CMK (cell line): Measurements from ENCODE around the gene PREB.
A peak's percentile ranks its signal among the peaks of the same experiment; 100 is the strongest.

Experiments used
- DNase-seq: peaks from one replicate; pipeline ENCODE4 v3.0.0-alpha.2; 2010; ENCODE audit warnings: low read depth

The PREB gene

GRCh38 chr2:27094353-27094984, 40.0 kb downstream of the PREB start:
- no peak for DNase-seq

GRCh38 chr2:27093430-27094352, 40.7 kb downstream of the PREB start:
- DNase-seq, result no peak

- peak; percentile 48 for DNase-seq
Observed at GRCh38 chr2:27092696-27093429, 41.6 kb downstream of the PREB start.

DNA sequence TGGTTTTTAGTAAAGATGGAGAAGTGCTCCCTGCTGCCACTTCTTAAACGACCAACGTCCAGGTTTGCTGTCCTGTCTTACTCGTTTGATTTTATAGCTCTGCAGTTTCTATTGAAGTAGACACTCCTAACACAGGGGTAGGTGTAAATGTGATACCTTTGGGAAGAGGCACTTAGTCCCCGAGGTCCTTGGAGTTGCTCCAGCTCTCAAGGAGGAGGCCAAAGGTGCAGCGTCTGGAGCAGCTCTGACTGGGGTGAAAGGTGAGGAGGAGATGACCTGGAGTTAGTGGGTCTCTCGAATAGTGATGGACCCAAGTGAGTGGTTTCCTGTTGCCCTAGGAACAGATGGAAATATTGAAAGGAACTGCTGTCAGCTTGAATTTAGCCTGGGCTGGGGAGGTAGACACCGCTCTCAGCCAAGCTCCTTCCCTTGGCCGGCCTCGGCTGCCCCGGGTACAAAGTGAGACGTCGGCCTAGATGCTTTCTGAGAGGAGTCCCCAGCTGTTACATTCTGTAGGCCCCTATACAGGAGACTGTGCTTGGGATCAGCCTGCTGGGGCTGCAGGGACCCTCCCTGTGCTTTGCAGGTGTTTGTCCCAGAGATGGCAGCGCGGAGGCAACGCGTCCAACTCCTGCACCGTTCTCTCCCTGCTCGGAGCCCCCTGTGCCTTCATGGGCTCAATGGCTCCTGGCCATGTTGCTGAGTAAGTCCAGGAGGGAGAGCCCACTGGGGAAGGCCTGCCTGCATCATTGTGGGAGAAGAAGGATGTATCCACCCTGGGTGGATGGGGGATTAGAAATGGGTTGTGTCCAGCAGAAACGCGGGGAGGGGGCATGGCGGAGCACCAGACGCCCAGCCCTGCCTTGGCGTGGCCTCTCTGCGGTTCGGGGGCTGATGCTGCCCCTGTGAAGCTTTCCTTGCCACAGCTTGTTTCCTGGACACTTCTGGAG, 42.4 kb downstream of the PREB start:
- no peak for DNase-seq

GRCh38 chr2:27089111-27089954, 45.1 kb downstream of the PREB start:
- no peak for DNase-seq

GRCh38 chr2:27088634-27089033, 45.8 kb downstream of the PREB start:
- DNase-seq, result no peak

DNA sequence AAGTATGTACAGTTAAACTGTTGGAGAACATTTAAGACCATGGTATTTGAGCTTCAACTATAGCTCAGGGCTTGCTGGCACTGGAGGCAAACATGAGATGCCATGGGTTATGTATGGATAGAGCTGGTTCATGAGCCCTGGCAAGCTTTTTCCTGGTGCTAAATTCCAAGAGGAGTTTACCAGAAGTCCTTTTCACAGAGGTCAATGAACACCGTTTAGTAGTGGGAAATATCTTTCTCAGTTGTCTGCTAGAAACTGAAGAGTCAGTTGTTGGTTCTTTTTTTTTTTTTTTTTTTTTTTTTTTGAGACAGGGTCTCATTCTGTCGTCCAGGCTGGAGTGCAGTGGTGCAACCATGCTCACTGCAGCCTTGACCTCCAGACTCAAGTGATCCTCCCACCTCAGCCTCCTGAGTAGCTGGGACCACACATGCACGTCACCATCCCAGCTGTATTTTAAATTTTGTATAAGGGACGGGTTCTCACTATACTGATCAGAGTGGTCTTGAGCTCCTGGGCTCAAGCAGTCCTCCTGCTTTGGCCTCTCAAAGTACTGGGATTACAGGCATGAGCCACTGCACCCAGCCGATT, 46.5 kb downstream of the PREB start:
- DNase-seq, result no peak

DNA sequence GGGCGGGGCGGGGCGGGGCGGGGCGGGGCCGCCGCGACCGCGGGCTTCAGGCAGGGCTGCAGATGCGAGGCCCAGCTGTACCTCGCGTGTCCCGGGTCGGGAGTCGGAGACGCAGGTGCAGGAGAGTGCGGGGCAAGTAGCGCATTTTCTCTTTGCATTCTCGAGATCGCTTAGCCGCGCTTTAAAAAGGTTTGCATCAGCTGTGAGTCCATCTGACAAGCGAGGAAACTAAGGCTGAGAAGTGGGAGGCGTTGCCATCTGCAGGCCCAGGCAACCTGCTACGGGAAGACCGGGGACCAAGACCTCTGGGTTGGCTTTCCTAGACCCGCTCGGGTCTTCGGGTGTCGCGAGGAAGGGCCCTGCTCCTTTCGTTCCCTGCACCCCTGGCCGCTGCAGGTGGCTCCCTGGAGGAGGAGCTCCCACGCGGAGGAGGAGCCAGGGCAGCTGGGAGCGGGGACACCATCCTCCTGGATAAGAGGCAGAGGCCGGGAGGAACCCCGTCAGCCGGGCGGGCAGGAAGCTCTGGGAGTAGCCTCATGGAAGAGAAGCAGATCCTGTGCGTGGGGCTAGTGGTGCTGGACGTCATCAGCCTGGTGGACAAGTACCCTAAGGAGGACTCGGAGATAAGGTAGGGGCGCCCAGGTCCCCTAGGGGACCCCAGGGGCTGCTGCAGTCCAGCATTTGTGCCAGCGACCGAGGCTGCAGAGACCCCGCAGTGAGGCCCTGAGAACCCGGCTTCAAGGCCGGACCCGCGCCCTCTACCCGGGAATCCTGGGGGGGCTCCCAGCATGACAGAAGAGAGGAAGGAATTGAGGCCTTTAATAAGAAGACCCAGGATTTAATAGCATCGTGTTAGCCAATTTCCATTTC, 47.5 kb downstream of the PREB start, which contains the start of gene KHK:
KHK (plus strand) TSS at position 49 of the 870 bp plus-strand sequence; CDS start at position 537, 488 bp downstream.
- no peak for DNase-seq

- DNase-seq, result peak; percentile 89
Observed at GRCh38 chr2:27086090-27086723, 48.2 kb downstream of the PREB start.

DNA sequence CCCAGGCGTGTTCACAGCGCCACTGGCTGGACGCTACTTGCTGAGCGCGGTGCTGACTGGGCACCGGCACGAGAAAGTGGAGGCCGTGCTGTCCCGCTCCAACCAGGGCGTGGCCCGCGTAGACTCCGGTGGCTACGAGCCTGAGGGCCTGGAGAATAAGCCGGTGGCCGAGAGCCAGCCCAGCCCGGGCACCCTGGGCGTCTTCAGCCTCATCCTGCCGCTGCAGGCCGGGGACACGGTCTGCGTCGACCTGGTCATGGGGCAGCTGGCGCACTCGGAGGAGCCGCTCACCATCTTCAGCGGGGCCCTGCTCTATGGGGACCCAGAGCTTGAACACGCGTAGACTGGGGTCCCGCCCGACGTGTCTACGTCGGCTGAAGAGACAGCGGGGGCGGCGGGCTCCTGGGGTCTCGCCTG, 48.8 kb downstream of the PREB start:
- peak; percentile 56 for DNase-seq

GRCh38 chr2:27085062-27085672, 49.3 kb downstream of the PREB start:
- DNase-seq, result no peak

DNA sequence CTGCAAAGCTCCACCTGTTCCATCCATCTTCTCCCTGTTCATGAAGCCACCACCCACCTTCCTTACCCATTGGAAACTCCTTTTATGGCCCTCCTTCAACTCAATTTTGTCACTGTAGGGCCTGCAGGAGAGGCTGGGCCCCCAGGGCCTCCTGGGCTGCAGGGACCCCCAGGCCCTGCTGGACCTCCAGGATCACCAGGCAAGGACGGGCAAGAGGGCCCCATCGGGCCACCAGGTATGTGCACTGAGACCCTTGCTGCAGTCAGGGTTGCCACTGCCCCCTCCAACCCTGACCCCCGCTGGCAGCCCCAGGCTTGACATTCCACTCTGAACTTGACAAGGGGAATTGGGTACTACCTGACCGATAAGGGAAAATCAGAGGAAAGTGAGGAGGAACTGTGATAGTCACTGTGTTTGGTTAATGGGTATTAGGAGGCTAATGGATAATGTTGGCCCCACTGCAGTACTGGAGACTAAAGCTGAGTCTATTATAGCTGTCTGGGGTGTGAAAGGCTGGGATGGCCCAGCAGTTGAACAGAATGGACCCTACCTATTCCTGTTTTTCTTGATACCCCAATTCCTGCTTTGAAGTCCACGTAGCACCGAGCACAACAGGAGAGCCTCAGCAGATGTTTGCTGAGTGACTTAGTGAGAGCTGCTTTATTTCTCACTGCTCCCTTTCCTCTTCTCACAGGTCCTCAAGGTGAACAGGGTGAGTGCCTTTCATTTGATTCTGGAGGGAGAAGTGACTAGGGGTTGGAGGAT, 50.0 kb downstream of the PREB start:
- DNase-seq, result no peak

DNA sequence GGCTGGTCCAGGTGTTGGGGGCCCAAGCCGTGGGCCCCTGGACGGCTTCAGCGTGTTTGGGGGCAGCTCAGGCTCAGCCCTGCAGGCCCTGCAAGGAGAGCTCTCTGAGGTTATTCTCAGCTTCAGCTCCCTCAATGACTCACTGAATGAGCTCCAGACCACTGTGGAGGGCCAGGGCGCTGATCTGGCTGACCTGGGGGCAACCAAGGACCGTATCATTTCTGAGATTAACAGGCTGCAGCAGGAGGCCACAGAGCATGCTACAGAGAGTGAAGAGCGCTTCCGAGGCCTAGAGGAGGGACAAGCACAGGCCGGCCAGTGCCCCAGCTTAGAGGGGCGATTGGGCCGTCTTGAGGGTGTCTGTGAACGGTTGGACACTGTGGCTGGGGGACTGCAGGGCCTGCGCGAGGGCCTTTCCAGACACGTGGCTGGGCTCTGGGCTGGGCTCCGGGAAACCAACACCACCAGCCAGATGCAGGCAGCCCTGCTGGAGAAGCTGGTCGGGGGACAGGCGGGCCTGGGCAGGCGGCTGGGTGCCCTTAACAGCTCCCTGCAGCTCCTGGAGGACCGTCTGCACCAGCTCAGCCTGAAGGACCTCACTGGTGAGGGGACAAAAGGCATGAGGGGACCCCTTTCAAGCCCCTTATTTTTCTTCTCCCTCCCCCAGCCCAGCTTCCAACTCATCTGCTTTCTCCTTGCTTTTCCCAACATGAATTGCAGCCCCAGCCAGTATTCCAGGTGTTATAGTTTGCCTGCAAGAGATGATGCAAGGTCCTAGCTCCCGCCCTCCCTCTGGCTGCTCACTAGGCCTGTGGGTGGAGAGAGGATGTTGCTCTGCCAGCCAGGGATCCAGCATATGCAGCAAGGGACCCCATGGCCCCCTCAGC, 50.8 kb downstream of the PREB start:
- DNase-seq, result no peak

DNA sequence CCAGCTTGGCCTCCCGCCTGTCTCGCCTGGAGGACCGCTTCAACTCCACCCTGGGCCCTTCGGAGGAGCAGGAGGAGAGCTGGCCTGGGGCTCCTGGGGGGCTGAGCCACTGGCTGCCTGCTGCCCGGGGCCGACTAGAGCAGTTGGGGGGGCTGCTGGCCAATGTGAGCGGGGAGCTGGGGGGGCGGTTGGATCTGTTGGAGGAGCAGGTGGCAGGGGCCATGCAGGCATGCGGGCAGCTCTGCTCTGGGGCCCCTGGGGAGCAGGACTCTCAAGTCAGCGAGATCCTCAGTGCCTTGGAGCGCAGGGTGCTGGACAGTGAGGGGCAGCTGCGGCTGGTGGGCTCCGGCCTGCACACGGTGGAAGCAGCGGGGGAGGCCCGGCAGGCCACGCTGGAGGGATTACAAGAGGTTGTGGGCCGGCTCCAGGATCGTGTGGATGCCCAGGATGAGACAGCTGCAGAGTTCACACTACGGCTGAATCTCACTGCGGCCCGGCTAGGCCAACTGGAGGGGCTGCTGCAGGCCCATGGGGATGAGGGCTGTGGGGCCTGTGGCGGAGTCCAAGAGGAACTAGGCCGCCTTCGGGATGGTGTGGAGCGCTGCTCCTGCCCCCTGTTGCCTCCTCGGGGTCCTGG, 51.5 kb downstream of the PREB start:
- DNase-seq, result no peak

DNA sequence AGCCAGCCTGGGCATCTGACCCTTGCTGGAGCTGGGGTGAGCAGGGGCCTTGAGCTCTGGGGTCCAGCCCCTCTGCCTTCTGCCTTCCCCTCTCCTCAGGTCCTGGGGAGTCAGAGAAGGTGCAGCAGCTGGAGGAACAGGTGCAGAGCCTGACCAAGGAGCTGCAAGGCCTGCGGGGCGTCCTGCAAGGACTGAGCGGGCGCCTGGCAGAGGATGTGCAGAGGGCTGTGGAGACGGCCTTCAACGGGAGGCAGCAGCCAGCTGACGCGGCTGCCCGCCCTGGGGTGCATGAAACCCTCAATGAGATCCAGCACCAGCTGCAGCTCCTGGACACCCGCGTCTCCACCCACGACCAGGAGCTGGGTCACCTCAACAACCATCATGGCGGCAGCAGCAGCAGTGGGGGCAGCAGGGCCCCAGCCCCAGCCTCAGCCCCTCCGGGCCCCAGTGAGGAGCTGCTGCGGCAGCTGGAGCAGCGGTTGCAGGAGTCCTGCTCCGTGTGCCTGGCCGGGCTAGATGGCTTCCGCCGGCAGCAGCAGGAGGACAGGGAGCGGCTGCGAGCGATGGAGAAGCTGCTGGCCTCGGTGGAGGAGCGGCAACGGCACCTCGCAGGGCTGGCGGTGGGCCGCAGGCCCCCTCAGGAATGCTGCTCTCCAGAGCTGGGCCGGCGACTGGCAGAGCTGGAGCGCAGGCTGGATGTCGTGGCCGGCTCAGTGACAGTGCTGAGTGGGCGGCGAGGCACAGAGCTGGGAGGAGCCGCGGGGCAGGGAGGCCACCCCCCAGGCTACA, 52.3 kb downstream of the PREB start:
- no peak for DNase-seq
